Natural killer cell (primary cell): Measurements from ENCODE around the gene TMEM223. TPM values are rescaled to one million over a fixed set of nuclear protein-coding genes. Genes with fewer than 3 reads are reported as not detected.

Experiments
- ATAC-seq, 3 donors: fragments of 150-1000 bp in 2 of 3; fragments of 200-7000 bp in 1 of 3; cut with Tn5 transposase; 1 replicate in 1 of 3; 2 replicates in 2 of 3; pipeline ENCODE4 v1.10.0; 2021; ENCODE audit warnings: mild to moderate bottlenecking in 2 of 3, moderate library complexity in 2 of 3
- DNase-seq, 2 donors: peaks; one replicate each; pipeline versions ENCODE4 v3.0.0 to v3.0.0-alpha.2; 2013 to 2021; ENCODE audit warnings: mixed read lengths in 1 of 2
- H3K27ac ChIP-seq: one replicate; pipeline ENCODE4 v1.5.1; 2013; ENCODE audit warnings: mild to moderate bottlenecking, low read length
- H3K27me3 ChIP-seq: one replicate; pipeline ENCODE4 v1.6.1; 2013; ENCODE audit warnings: low read length; ENCODE audit not compliant: control insufficient read depth, insufficient read depth
- H3K36me3 ChIP-seq: one replicate; pipeline ENCODE4 v1.6.1; 2013; ENCODE audit warnings: low read length; ENCODE audit not compliant: control insufficient read depth, insufficient read depth
- H3K4me1 ChIP-seq: one replicate; pipeline ENCODE4 v1.6.1; 2013; ENCODE audit warnings: low read length; ENCODE audit not compliant: control insufficient read depth, insufficient read depth
- H3K4me3 ChIP-seq: one replicate; pipeline ENCODE4 v1.5.1; 2013; ENCODE audit warnings: low read length
- H3K9me3 ChIP-seq: one replicate; pipeline ENCODE4 v1.6.1; 2013; ENCODE audit warnings: low read length; ENCODE audit not compliant: control insufficient read depth, insufficient read depth
- H3K27ac Mint-ChIP-seq, 2 donors: one replicate each; pipeline ENCODE4 v1.8.0; 2022; ENCODE audit warnings: mild to moderate bottlenecking in 2 of 2, mixed read lengths in 2 of 2, moderate library complexity in 1 of 2
- H3K27me3 Mint-ChIP-seq, 2 donors: one replicate each; pipeline ENCODE4 v1.8.0; 2022; ENCODE audit warnings: low read depth in 2 of 2, mixed read lengths in 2 of 2
- H3K36me3 Mint-ChIP-seq: one replicate; pipeline ENCODE4 v1.8.0; 2022; ENCODE audit warnings: mixed read lengths
- H3K4me1 Mint-ChIP-seq, 2 donors: one replicate each; pipeline ENCODE4 v1.8.0; 2022; ENCODE audit warnings: mixed read lengths in 2 of 2
- H3K4me3 Mint-ChIP-seq: one replicate; pipeline ENCODE4 v1.8.0; 2022; ENCODE audit warnings: mild to moderate bottlenecking, moderate library complexity, mixed read lengths
- H3K9me3 Mint-ChIP-seq, 2 donors: one replicate each; pipeline ENCODE4 v1.8.0; 2022; ENCODE audit warnings: mixed read lengths in 2 of 2
- WGBS: methylation state at CpG from one replicate; pipeline ENCODE4 v1.1.7; 2013; ENCODE audit warnings: missing lambda C conversion rate; ENCODE audit not compliant: insufficient coverage; 5-methylcytosine and 5-hydroxymethylcytosine counted together
- intact Hi-C: fragments of 100-400 bp; cut with micrococcal nuclease; formaldehyde crosslinking; loops from one replicate; pipeline ENCODE4 v1.14.2; 2022
- total RNA-seq, 4 donors: library from RNA; stranded (reverse); fragments of 120-200 nt in 1 of 4; gene quantifications; one replicate each; pipeline versions ENCODE4 v1.2.3 to v1.2.4, GENCODE V29; 2013 to 2022
- TF ChIP-seq, protein P1 (sequence below): fragments of 200-600 bp; IDR thresholded peaks from one replicate; pipeline ENCODE4 v1.8.0; 2022; ENCODE audit warnings: antibody characterized with exemption

The TMEM223 gene
- total RNA-seq, 3 donors from 2014 or later (not counting 1 experiment from before 2014, with no cell fraction given), result 4.8 to 10.0 (median 5.0) TPM

GRCh38 chr11:62787005-62787759, 4.6 kb downstream of the TMEM223 start, which contains the start of gene TMEM179B:
Gene TMEM179B, plus strand, starts transcription at chr11:62787402. Its CDS starts 30 bp downstream, at chr11:62787432.
- Histone ChIP-seq H3K4me1 (peaks cover 44% of the 10 kb centered on the region), H3K4me3 (peak within 1 kb of the TSS; percentile 99), H3K27ac (peak within 1 kb of the TSS; percentile 91), H3K27me3 (no peaks in the 10 kb centered on the region), H3K9me3 (no peaks in the 10 kb centered on the region), H3K36me3 (peaks cover 14% of the 10 kb centered on the region)
- TF ChIP-seq, protein P1, sequence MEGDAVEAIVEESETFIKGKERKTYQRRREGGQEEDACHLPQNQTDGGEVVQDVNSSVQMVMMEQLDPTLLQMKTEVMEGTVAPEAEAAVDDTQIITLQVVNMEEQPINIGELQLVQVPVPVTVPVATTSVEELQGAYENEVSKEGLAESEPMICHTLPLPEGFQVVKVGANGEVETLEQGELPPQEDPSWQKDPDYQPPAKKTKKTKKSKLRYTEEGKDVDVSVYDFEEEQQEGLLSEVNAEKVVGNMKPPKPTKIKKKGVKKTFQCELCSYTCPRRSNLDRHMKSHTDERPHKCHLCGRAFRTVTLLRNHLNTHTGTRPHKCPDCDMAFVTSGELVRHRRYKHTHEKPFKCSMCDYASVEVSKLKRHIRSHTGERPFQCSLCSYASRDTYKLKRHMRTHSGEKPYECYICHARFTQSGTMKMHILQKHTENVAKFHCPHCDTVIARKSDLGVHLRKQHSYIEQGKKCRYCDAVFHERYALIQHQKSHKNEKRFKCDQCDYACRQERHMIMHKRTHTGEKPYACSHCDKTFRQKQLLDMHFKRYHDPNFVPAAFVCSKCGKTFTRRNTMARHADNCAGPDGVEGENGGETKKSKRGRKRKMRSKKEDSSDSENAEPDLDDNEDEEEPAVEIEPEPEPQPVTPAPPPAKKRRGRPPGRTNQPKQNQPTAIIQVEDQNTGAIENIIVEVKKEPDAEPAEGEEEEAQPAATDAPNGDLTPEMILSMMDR, result peak; percentile 57
- WGBS, result under 1% methylated on average over 88 of the region's 88 CpGs
- intact Hi-C loops, result loop anchor here (1.0 to 2.0 kb wide), 3 partner anchors 32 to 94 kb away; partner anchors contain the start of gene ZBTB3
- Mint-ChIP-seq H3K9me3 (no peaks in the 10 kb centered on the region), H3K36me3 (no peaks in the 10 kb centered on the region), H3K4me3 (peak within 1 kb of the TSS; percentile 94), H3K27me3 (no peaks in the 10 kb centered on the region), H3K27ac (peak within 1 kb of the TSS; percentile 94 to 96), H3K4me1 (peaks cover 32 to 45% of the 10 kb centered on the region in 2 donors)
- ATAC-seq (peak; percentile 75 to 91 (median 78)), DNase-seq (peak; percentile 98 to 99)

- Histone ChIP-seq H3K4me3 (peak overlapping the region; percentile 99), H3K9me3 (no peaks in the 10 kb centered on the region), H3K36me3 (peaks cover 13% of the 10 kb centered on the region), H3K27me3 (no peaks in the 10 kb centered on the region), H3K4me1 (peaks cover 39% of the 10 kb centered on the region), H3K27ac (peak overlapping the region; percentile 91)
- H3K4me1 Mint-ChIP-seq, result peaks cover 29 to 42% of the 10 kb centered on the region in 2 donors
- peak overlapping the region; percentile 94 to 96 for H3K27ac Mint-ChIP-seq
- ATAC-seq (peak; percentile 69 to 84 (median 70)), DNase-seq (peak; percentile 89 to 92)
- H3K27me3 Mint-ChIP-seq, result no peaks in the 10 kb centered on the region
- TF ChIP-seq, protein P1, result peak; percentile 99
- H3K36me3 Mint-ChIP-seq, result no peaks in the 10 kb centered on the region
- 2% methylated on average over 51 of the region's 51 CpGs for WGBS
- H3K4me3 Mint-ChIP-seq, result peak overlapping the region; percentile 89
- intact Hi-C loops, result loop anchor here (1.0 to 2.0 kb wide), 6 partner anchors 15 to 362 kb away; partner anchors contain the start of genes TAF6L and ZBTB3
- no peaks in the 10 kb centered on the region for H3K9me3 Mint-ChIP-seq
Measured at GRCh38 chr11:62786318-62787004, 5.3 kb downstream of the TMEM223 start.

DNA sequence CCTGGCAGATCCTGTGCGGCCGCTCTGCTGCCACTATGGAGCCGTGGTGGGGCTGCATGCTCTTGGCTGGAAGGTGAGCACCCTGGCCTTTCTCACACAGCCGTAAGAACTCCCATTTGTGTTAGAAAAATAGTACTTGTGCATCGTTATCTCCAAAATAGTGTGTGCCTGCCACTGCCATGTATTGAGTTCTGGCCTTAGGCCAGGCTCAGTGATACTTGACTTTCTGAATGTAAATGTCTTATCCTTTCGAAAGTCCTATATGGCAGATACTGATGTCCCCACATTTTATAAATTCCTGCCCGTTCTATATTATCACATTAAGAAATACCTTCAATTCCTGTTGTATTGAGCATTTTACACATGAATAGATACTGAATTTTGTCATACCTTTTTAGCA, 9.1 kb downstream of the TMEM223 start:
- ATAC-seq (no peak), DNase-seq (no peak)
- Histone ChIP-seq H3K36me3 (no peaks in the 10 kb centered on the region), H3K9me3 (no peaks in the 10 kb centered on the region), H3K27ac (no peak overlapping the region), H3K27me3 (no peaks in the 10 kb centered on the region), H3K4me3 (no peak overlapping the region), H3K4me1 (peaks cover 9% of the 10 kb centered on the region)
- H3K4me1 Mint-ChIP-seq, result peaks cover 8 to 14% of the 10 kb centered on the region in 2 donors
- intact Hi-C loops, result no loop called here
- no peak overlapping the region for H3K4me3 Mint-ChIP-seq
- H3K27me3 Mint-ChIP-seq, result no peaks in the 10 kb centered on the region
- no peaks in the 10 kb centered on the region for H3K36me3 Mint-ChIP-seq
- TF ChIP-seq, protein P1, result no peak
- peak overlapping the region in 1 of 2 donors; percentile 34 for H3K27ac Mint-ChIP-seq
- 96% methylated on average over 7 of the region's 7 CpGs for WGBS
- no peaks in the 10 kb centered on the region for H3K9me3 Mint-ChIP-seq
